ENCODE data around the gene HTR5A.

- TF ChIP-seq YY1 (tag by site-specific recombination; IDR thresholded peaks at IDR 0.05): no peak
- TF ChIP-seq MEIS1 (CRISPR knock-in tag; IDR thresholded peaks at IDR 0.05; ENCODE audit: borderline replicate concordance): no peak
- TF ChIP-seq CTCF (tag by site-specific recombination; IDR thresholded peaks at IDR 0.05): no peak
- TF ChIP-seq ZSCAN4 (tag by site-specific recombination; IDR thresholded peaks at IDR 0.05): no peak
- TF ChIP-seq KLF7 (tag by site-specific recombination; IDR thresholded peaks at IDR 0.05; ENCODE audit: borderline replicate concordance): no peak
- no peak for TF ChIP-seq ZNF302 (tag by site-specific recombination; IDR thresholded peaks at IDR 0.05; ENCODE audit: low read depth)
- TF ChIP-seq MYNN (tag by site-specific recombination; IDR thresholded peaks at IDR 0.05; ENCODE audit: borderline replicate concordance): no peak
- no peak for TF ChIP-seq REST (tag by site-specific recombination; IDR thresholded peaks at IDR 0.05)
Measured at GRCh38 chr7:155062411-155062810, 7.7 kb upstream of the HTR5A start.

Measured in HEK293 (cell line).